Activated naive CD8-positive, alpha-beta T cell treated with anti-CD3 and anti-CD28 coated beads, Interleukin-2, amount 50 U/mL, for 24 hours (primary cell): ENCODE data around the gene TOGARAM2.

Source experiments
- ATAC-seq: fragments of 150-1000 bp; cut with Tn5 transposase; one replicate; pipeline ENCODE4 v1.10.0; 2021
- DNase-seq: peaks from one replicate; pipeline ENCODE4 v3.0.0; 2021
- H3K27ac Mint-ChIP-seq: one replicate; pipeline ENCODE4 v1.8.0; 2021; ENCODE audit warnings: mild to moderate bottlenecking, mixed read lengths
- H3K27me3 Mint-ChIP-seq: one replicate; pipeline ENCODE4 v1.8.0; 2021; ENCODE audit warnings: mixed read lengths
- H3K36me3 Mint-ChIP-seq: one replicate; pipeline ENCODE4 v1.8.0; 2021; ENCODE audit warnings: low read depth, mixed read lengths
- H3K4me1 Mint-ChIP-seq: one replicate; pipeline ENCODE4 v1.8.0; 2021; ENCODE audit warnings: mixed read lengths
- H3K4me3 Mint-ChIP-seq: one replicate; pipeline ENCODE4 v1.8.0; 2021; ENCODE audit warnings: mild to moderate bottlenecking, moderate library complexity, mixed read lengths
- H3K9me3 Mint-ChIP-seq: one replicate; pipeline ENCODE4 v1.8.0; 2021; ENCODE audit warnings: mixed read lengths

The TOGARAM2 gene

GRCh38 chr2:29001806-29002205 is 20.7 kb downstream of the TOGARAM2 start:
- Mint-ChIP-seq H3K36me3 (no peaks in the 10 kb centered on the region), H3K27me3 (no peaks in the 10 kb centered on the region), H3K4me1 (peaks cover 19% of the 10 kb centered on the region), H3K27ac (no peak overlapping the region), H3K4me3 (no peak overlapping the region), H3K9me3 (no peaks in the 10 kb centered on the region)
- DNase-seq (no peak), ATAC-seq (no peak)

- H3K4me1 Mint-ChIP-seq = peaks cover 31% of the 10 kb centered on the region
- no peaks in the 10 kb centered on the region for H3K36me3 Mint-ChIP-seq
- DNase-seq = no peak
Observed at GRCh38 chr2:29004755-29005154, 23.7 kb downstream of the TOGARAM2 start.

GRCh38 chr2:29005331-29005730 is 24.2 kb downstream of the TOGARAM2 start:
- no peaks in the 10 kb centered on the region for H3K27me3 Mint-ChIP-seq
- no peaks in the 10 kb centered on the region for H3K36me3 Mint-ChIP-seq
- no peaks in the 10 kb centered on the region for H3K9me3 Mint-ChIP-seq
- H3K4me3 Mint-ChIP-seq = no peak overlapping the region
- DNase-seq (no peak), ATAC-seq (no peak)
- no peak overlapping the region for H3K27ac Mint-ChIP-seq
- peaks cover 32% of the 10 kb centered on the region for H3K4me1 Mint-ChIP-seq

More at GRCh38 chr2:29004755-29005154, 23.7 kb downstream of the TOGARAM2 start:
- no peak for ATAC-seq
- Mint-ChIP-seq H3K9me3 (no peaks in the 10 kb centered on the region), H3K27me3 (no peaks in the 10 kb centered on the region), H3K27ac (no peak overlapping the region), H3K4me3 (no peak overlapping the region)

- H3K27ac Mint-ChIP-seq = no peak overlapping the region
- H3K4me1 Mint-ChIP-seq = peaks cover 34% of the 10 kb centered on the region
- no peaks in the 10 kb centered on the region for H3K27me3 Mint-ChIP-seq
- H3K9me3 Mint-ChIP-seq = no peaks in the 10 kb centered on the region
- H3K36me3 Mint-ChIP-seq = no peaks in the 10 kb centered on the region
- ATAC-seq = no peak
- DNase-seq = no peak
- no peak overlapping the region for H3K4me3 Mint-ChIP-seq
Observed at GRCh38 chr2:29006092-29006979, 25.2 kb downstream of the TOGARAM2 start.

GRCh38 chr2:29006980-29007301 is 25.8 kb downstream of the TOGARAM2 start:
- no peaks in the 10 kb centered on the region for H3K27me3 Mint-ChIP-seq
- H3K4me3 Mint-ChIP-seq = no peak overlapping the region
- H3K27ac Mint-ChIP-seq = no peak overlapping the region
- DNase-seq (no peak), ATAC-seq (no peak)
- no peaks in the 10 kb centered on the region for H3K9me3 Mint-ChIP-seq
- H3K4me1 Mint-ChIP-seq = peaks cover 37% of the 10 kb centered on the region
- H3K36me3 Mint-ChIP-seq = no peaks in the 10 kb centered on the region

- ATAC-seq = no peak
- Mint-ChIP-seq H3K27me3 (no peaks in the 10 kb centered on the region), H3K36me3 (no peaks in the 10 kb centered on the region), H3K9me3 (no peaks in the 10 kb centered on the region), H3K4me1 (peaks cover 57% of the 10 kb centered on the region), H3K4me3 (no peak overlapping the region), H3K27ac (peak overlapping the region; percentile 69)
- no peak for DNase-seq
Observed at GRCh38 chr2:29009270-29009669, 28.2 kb downstream of the TOGARAM2 start.

- Mint-ChIP-seq H3K27ac (peak overlapping the region; percentile 69), H3K4me1 (peaks cover 64% of the 10 kb centered on the region), H3K9me3 (no peaks in the 10 kb centered on the region), H3K27me3 (no peaks in the 10 kb centered on the region), H3K4me3 (no peak overlapping the region), H3K36me3 (no peaks in the 10 kb centered on the region)
- DNase-seq (peak; percentile 42), ATAC-seq (peak; percentile 12)
Observed at GRCh38 chr2:29009711-29010677, 28.9 kb downstream of the TOGARAM2 start.

GRCh38 chr2:29010946-29011345 is 29.8 kb downstream of the TOGARAM2 start:
- peak; percentile 47 for DNase-seq
- no peak for ATAC-seq
- H3K4me3 Mint-ChIP-seq = peak overlapping the region; percentile 25
- peaks cover 74% of the 10 kb centered on the region for H3K4me1 Mint-ChIP-seq
- H3K27me3 Mint-ChIP-seq = no peaks in the 10 kb centered on the region
- no peaks in the 10 kb centered on the region for H3K36me3 Mint-ChIP-seq
- H3K9me3 Mint-ChIP-seq = no peaks in the 10 kb centered on the region
- peak overlapping the region; percentile 63 for H3K27ac Mint-ChIP-seq

- Mint-ChIP-seq H3K9me3 (no peaks in the 10 kb centered on the region), H3K27ac (peak overlapping the region; percentile 47), H3K4me1 (peaks cover 79% of the 10 kb centered on the region), H3K27me3 (no peaks in the 10 kb centered on the region), H3K4me3 (peak overlapping the region; percentile 25), H3K36me3 (no peaks in the 10 kb centered on the region)
- ATAC-seq = peak; percentile 12
- peak; percentile 65 for DNase-seq
Observed at GRCh38 chr2:29011418-29012060, 30.4 kb downstream of the TOGARAM2 start.

- Mint-ChIP-seq H3K36me3 (no peaks in the 10 kb centered on the region), H3K4me1 (peaks cover 85% of the 10 kb centered on the region), H3K27ac (no peak overlapping the region), H3K9me3 (no peaks in the 10 kb centered on the region), H3K4me3 (peak overlapping the region; percentile 25), H3K27me3 (no peaks in the 10 kb centered on the region)
- ATAC-seq (no peak), DNase-seq (peak; percentile 46)
Observed at GRCh38 chr2:29012211-29012681, 31.1 kb downstream of the TOGARAM2 start.

- peaks cover 88% of the 10 kb centered on the region for H3K4me1 Mint-ChIP-seq
- ATAC-seq (no peak), DNase-seq (no peak)
- H3K27ac Mint-ChIP-seq = peak overlapping the region; percentile 87
- H3K27me3 Mint-ChIP-seq = no peaks in the 10 kb centered on the region
- no peaks in the 10 kb centered on the region for H3K36me3 Mint-ChIP-seq
- H3K9me3 Mint-ChIP-seq = no peaks in the 10 kb centered on the region
- H3K4me3 Mint-ChIP-seq = peak overlapping the region; percentile 18
Observed at GRCh38 chr2:29013057-29013780, 32.1 kb downstream of the TOGARAM2 start.

GRCh38 chr2:29014331-29014730 is 33.2 kb downstream of the TOGARAM2 start:
- Mint-ChIP-seq H3K27ac (peak overlapping the region; percentile 87), H3K27me3 (no peaks in the 10 kb centered on the region), H3K4me3 (peak overlapping the region; percentile 74), H3K36me3 (no peaks in the 10 kb centered on the region), H3K4me1 (peaks cover 83% of the 10 kb centered on the region), H3K9me3 (no peaks in the 10 kb centered on the region)
- ATAC-seq (peak; percentile 1), DNase-seq (no peak)

- ATAC-seq = peak; percentile 88
- H3K27me3 Mint-ChIP-seq = no peaks in the 10 kb centered on the region
- peaks cover 77% of the 10 kb centered on the region for H3K4me1 Mint-ChIP-seq
- no peaks in the 10 kb centered on the region for H3K9me3 Mint-ChIP-seq
- DNase-seq = peak; percentile 69
- H3K36me3 Mint-ChIP-seq = no peaks in the 10 kb centered on the region
- peak overlapping the region; percentile 74 for H3K4me3 Mint-ChIP-seq
- H3K27ac Mint-ChIP-seq = peak overlapping the region; percentile 87
Observed at GRCh38 chr2:29014811-29015421, 33.8 kb downstream of the TOGARAM2 start.
